ENCODE measurements around the gene PDE11A.

Gene PDE11A

DNA sequence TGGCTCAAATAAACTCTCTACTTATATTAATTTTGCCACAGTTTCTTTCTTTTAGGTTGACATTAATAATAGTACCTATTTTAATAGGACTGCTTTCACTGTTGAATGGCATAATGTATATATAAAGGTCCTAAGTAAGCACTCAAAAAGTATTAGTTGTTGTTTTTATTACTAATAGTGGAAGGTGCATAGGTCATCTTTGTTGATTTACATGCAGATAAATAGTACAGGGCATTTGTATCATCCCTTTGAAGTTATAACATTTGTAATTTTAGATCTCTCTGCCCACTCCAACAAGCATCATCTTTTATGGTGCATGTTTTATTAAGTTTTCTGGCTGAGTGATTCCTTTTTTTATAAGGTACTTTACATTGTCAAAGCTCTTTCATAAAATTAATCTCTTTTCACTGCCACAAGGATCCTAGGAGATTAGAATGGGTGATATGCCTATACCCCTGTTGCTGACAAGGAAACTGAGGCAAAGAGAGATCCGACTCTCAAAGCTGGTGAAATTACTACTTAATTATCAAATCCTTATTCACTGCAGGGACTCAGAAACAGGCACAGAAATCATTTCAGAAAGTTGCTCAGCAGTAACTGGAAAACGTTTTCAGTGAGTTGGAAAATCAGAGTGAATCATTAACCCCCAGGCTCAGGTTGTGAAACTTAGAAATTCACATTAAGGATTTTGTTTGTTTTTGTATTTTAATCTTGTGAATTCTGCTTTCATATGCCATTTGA is 380.4 kb downstream of the PDE11A start:
- DNase-seq (ENCODE audit: low read depth): no peak

DNA sequence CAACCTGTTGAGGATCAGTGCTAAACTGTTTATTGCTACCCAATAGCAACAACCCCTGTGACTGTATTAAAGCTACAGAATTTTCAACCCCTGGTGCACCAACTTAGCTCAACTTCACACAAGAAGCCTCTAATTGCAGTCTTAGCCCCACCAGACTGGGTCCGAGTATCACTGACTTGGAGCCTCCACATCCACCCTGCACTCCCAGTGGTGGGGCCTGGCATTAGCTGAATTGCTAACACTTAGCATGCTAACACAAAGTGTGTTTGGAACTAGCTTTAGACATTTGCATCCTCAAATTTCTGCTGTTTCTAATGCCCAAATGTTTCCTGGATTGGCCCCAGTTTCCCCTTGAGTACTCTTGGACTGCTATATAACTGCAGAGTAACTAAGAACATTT is 381.4 kb downstream of the PDE11A start:
- no peak for DNase-seq (ENCODE audit: low read depth)

DNA sequence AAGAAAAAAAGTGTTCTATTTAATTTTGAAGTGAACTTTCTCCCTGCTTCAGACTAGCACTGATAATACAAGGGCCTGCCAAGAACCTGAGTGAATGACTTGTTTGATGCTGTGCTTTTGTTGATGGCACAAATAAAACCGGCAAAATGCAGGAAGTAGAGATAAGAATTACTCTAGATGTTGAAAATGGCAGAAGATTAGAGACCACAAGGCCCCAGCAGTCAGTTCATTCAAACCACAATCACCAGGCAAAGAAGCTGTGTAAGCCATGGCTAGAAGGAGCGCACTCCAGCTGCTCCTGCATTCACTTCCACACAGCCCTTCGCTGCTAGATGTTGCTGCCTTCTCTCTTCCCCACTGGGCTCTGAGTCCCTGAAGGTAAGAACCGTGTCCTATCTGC is 383.0 kb downstream of the PDE11A start:
- no peak for DNase-seq (ENCODE audit: low read depth)

DNA sequence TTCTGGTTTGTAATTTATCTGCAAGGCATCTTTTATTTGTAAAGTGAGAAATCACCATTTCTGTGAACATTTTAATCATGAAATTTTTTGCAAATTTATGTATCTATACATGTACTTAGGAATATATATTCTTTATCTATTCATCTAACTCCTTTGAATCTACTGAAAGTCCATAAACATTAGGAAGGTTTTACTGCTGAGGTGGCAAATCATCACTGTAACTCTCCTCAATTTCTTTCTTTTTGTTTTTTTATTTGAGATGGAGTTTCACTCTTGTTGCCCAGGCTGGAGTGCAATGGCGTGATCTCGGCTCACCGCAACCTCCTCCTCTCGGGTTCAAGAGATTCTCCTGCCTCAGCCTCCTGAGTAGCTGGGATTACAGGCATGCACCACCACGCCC is 383.7 kb downstream of the PDE11A start:
- no peak for DNase-seq (ENCODE audit: low read depth)

DNA sequence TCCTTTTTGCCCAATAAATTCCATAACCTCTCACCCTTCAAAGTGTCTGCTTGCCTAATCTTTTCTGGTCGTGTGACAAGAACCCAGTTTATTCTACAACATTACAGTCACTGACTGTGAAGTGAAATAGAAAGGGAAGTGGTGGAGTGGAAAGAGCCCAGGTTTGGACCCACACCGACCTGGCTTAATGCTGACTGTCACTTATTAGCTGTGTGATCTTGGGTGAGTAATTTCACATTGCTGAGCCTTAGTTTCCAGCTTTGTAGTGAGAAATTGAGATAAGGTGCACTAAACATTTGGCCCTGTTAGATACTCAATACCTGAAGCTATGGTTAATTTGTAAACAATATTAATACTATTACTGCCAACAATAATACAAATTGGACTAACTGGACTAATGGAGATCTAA is 388.9 kb downstream of the PDE11A start:
- no peak for DNase-seq (ENCODE audit: low read depth)

DNA sequence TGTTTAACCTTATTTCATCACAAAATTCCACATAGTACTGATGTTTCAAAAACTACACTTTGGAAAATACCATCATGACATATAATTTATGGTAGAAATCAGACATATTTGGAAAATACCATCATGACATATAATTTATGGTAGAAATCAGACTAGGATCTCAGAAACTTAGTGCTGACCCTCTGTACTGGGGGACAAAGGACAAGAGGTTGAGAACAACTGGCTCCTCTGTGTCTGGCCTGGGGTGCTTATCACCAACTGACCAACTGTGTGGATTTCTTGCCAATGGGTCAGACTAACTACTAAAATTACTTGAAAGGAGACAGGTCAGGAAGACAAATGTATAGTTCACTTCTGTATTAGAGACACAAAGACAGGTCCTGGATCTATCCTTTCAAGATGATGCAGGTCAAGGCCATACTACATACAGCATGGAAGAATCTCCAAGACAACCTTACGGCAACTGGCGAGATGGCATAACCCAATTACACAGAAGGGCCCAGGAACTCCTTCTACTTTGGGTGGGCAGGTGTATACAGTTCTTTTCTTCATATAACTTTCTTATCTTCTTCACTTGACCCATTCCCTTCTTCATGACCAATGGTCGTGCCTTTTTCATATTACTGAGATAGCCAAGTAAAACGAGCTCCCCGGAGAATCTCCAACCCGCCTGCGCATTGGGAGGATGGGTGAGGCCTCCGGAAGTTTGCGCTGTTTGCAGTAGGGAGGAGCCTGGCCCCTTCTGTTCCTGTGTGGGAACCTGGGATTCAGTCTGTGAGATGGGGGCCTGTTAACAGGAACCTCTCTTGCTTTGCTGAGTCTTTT is 389.5 kb downstream of the PDE11A start:
- DNase-seq (ENCODE audit: low read depth): no peak

DNA sequence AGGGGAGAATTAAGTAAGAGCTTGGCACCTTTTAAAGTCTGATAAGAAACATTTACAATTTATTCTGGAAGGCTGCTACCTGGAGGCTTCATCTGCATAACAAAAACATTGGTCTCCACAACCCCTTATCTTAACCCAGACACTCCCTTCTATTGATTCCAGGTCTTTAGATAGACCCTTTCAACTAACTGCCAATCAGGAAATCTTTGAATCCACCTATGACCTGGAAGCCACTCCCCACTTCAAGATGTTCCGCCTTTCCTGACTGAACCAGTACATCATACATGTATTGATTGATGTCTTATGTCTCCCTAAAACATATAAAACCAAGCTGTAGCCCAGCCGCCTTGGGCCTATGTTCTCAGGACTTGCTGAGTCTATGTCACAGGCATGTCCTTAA is 390.6 kb downstream of the PDE11A start:
- no peak for DNase-seq (ENCODE audit: low read depth)

DNA sequence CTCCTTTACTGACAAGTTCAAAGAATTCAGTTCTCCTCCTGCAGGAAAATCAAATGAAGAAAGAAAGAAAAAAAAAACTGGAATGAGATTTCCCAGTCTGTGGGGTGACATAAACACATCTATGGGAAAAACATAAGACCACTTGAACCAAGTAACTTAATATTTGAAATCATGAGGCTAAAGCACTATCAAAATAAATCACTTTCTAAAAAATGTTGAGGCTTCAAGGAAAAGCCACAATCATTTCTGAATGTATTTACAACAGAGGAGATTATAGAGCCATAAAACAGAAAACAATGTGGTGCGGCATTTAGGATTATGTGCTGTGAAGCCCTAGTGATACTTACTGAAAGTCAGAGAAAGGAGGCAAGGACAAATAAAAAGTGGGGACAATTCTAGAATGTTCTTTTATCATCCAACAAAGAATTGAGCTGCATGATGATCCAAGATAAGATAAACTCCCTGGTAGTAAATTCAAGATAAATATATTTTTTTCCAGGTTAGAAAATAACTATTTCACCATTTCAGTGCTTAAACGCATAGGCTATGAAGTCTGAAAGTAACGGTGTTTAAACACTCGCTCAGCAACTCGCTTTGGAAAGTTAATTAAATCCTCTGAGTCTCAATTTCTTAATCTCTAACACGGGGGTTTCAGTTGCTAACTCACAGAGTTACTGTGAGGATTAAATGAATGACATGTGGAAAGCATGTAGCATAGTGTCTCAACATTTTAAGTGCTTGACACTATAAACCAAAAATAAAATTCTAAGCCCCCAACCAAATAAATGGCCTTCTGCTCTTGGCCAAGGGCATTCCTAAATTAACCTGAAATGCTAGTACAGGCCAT is 391.5 kb downstream of the PDE11A start:
- no peak for DNase-seq (ENCODE audit: low read depth)

DNA sequence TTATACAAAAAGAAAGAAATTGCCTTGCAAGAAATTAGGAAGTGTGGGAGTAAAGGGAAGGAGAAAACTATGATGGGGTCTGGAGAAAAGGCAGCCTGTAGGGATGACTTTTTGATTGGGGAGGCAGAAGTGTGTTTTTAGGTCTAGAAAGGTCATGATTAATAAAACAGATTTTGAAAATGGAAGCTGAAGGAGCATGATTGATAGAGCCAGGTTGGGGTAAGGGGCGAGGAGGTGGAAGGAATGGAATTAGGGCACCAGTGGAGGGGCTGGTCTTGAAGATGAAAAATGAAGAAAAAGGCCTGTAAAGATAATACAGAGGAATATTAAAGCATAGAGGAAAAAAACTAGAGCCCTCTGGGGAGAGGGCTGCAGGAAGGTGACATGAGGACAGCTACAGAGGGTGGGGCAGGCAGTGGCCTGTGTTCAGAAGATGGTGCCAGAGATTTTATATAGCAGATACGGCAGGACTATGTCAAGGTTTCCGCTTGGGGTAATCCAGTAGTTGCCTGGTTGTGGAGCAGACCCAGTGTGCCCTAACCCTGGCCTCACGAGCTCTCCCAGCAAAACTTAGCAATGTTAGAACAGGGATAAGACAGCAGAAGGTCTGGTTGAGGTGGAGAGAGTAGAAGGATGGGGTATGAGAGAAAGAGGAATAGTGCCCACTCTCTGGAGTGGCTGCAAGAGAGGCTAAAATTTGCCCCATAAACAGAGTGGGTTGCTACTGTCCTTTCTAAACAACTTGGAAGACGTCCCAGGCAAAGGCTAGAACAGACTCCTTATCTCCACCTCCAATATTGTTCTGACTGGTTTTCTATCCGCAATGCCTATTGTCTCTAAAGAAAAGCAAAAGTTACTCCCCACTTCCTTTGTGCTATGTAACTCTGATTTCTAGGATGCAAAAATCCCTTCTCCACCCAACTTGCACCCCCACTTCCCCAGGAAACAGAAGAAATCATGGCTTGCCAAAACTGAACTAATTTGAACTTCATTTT is 392.7 kb downstream of the PDE11A start:
- no peak for DNase-seq (ENCODE audit: low read depth)

DNA sequence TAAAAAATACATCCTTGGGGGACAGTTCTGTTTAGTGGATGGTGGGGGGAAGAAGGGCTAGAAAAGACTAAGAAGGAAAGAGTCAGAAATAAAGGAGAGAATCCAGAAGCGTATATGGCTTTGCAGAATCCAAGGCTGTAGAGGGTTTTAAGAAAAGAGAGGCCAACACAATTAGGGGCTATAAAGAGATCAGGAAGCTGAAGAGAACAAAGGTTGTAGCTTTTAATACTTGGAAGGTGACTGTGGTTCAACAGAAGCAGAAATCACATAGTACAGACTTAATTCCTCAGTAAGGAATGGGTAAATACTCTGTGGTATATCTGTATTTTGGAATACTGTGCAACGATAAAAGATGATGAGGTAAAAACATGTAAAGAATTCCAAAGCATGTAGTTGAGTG is 393.6 kb downstream of the PDE11A start:
- no peak for DNase-seq (ENCODE audit: low read depth)

DNA sequence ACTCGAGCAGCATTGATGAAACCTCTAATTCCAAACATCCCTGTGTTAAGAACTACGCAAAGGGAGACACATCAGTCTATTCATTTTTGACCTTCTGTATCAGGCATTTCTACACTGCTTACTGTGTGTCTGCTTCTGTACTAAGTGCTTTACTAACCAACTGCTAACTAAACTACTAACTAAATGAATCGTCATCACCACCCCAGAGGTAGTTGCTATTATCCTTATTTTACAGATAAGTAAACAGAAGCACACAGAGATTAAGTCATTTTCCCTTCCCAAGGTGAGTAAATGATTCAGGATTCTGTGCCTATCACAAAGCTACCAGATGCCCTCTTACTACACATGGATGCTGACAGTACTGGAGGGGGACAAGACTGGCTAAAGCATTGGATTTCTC is 395.9 kb downstream of the PDE11A start:
- DNase-seq (ENCODE audit: low read depth): no peak

DNA sequence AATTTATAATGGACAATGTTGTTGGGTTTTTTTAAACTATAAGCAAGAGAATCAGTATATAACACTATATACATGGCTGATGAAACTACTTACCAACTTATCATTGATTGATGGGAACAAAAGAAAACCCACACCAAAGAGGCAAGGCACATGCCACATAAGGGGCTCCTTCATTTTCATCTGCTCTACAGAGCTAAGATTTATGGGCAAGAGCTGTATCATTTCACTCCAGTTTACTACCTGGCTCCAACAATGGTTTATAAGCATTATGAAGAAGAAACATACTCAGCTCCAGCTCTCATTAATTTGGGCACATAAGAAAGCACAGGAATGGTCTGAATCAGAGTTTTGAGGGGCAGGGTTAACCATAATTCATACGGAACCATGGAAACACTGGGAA is 396.8 kb downstream of the PDE11A start:
- no peak for DNase-seq (ENCODE audit: low read depth)

DNA sequence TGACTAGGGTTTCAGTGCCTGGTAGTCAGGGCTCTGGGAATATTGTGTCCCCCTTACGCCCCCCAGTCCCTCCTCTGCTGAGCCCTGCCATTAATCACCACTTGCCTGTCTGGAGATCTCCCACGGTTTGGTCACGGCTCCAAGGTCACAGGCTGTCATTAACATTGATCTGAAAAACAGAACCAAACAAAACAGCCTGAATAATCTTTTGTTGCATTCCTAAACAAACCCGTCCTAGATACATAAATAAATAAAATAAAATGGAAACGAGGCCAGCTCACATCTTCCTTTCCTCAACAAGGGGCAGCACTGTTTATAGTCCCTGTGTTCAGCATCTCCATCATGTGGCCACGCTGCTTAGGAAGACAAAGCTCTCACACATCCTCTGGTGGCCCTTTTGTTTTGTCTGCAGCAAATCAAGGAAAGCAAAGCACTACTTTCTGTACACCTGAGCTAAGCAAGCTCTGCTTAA is 397.2 kb downstream of the PDE11A start:
- DNase-seq (ENCODE audit: low read depth): no peak

DNA sequence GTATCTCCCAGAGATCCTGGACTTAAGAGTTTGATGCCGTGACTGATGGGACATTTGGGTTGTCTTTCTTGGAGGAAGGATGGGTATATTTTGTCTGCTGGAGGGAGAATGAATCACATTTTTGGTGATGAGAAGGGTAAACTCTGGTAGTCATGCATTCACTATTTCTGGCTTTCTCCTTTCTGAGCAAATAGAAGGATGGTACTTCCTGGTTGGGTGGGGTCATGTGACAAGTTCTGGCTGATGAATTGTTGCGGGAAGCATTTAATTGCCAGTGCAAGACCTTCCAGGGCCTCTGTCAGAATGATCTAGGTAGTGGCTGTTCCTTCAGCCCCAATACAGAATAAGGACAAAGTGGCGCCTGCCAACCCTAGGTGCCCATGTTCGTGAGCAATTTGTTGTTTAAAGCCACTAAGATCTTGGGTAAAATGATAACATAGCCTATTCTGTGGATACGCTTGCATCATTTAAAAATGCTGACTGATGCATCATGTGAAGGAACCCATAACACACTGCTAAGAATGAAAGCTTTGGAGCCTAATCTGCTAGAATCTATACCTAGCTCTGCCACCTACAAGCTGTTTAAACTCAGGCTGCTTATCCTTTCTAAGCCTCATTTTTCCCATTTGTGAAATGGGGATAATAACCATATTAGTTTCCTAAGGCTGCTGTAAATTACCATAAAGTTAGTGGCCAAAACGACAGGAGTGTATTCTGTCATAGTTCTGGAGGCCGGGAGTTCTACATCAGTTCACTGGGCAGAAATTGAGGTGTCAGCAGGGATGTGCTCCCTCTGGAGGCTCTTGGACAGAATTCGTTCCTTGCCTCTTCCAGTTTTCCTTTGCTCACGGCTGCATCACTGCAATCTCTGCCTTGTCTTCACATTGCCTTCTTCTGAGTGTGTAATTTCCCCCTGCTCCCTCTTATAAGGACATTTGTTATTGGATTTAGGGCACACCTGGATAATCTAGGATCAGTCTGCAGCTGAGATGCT is 398.7 kb downstream of the PDE11A start:
- no peak for DNase-seq (ENCODE audit: low read depth)

DNA sequence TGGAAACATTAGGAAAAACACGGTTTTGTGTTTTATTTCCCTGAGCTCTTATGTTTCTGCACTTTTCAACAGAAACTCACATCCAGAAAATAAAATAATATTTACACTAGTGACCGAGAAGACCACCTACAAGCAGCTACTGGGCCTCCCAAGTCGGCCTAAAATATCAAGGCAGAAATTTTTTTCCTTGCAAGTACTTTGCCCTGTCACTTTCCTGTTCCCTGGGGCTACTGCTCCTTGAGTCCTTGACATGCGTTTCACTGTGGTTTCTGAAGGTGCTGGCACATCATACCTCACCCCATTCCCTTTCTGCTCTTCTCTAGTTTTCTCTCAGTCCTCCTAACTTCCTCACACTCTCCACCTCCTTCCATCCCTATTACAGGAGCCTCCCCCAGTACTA is 400.9 kb downstream of the PDE11A start:
- DNase-seq (ENCODE audit: low read depth): no peak

DNA sequence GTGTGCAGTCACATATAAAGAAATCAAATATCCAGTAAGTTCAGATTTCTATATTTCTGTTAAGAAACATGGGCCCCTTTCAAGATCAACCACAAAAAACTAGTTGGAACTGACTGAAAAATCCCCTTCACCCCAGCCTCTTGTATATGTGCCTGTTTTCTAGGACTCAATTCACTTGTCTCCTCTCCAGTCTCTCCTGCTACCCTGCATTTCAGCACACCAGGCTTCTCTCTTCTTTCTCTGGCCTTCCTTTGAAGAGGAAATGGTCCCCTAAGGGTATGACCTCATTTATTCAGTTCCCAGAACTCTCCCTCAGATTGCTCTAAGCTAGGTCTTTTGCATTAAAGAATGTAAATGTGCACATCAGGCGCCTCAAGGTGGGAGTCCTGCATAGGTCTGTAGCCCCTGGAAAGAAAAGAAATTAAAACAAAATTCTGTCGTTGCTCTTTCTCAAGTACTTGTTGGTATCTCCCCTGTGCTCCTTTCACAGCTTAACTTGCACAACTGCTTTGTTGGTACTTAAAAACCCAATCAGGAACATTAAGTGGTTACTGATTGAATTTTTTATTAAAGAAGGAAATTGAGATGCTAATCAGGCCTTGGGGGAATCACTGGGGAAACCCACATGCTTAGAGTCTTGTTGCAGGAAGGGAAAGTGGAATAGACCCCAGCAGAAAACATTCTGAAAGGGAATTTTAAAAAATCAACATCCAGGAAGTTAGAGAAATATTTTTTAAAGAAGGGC is 401.6 kb downstream of the PDE11A start:
- DNase-seq (ENCODE audit: low read depth): no peak

DNA sequence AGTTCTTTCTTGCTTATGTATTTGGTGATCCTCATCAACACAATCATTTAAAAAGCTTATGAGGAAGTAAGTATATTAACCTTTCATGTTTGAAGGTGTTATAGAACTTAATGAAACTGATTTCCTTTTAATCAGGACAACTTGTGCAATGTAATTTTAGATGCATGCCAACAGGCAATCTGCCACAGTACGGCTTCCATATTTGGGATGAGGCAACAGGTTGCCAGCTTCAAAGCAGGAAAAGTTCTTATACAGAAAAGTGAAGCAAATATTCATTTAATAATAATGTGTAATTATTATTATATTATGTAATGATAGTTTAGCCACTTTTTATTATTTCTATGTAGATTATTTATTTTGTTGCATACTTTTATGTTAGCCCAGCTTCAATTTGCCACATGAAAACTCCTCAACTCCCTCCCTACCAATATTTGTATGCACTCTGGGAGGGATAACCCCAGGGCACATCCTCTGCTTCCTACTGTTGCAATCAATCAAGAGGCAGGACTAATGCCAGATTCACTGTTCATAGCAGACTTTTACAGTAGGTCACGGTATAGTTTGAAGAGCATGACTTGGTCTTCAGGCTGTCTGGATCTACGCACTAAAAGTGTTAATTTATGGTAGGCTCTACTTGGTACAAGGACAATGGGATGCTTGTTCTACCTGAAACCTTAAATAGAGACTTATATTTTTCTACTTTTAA is 402.8 kb downstream of the PDE11A start:
- DNase-seq (ENCODE audit: low read depth): no peak

DNA sequence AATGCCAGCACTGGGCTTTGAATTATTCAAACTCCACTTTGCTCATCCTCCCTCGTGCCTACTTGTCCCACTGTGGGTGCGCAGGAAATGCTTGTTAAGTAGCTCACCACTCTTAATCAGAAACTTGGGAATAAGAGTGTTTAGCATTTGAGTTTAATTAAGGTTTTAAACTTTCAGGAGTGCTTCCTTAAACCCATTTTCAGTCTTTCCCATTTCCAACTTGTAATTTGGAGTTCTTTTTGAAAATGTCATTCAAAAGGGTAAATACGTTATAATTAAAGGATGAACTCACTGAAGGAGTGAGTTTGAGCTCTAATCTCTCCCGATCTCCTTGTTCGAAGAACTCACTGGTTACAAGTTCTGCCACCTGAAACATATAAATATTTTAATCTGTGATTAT is 403.4 kb downstream of the PDE11A start:
- no peak for DNase-seq (ENCODE audit: low read depth)

DNA sequence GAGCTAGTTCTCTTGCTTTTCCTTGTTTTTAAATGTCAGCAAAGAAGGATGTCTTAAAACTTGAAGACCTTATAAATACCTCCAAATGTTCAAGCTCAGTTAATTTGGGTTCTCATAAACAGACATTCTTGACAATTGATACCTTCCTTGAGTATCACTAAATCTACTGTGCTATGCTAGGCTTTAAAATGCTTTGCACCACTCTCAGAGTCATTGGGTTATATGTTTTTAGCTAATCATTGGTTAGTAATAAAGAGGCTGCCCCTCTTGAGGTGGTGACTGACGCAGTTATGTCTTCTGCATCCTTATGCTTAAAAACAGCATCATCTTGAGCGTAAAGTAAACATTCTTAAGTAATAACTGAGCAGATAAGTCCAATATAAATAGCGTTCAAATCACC is 404.0 kb downstream of the PDE11A start:
- DNase-seq (ENCODE audit: low read depth): no peak
